SJCRH30 (cell line): Measurements from ENCODE around the gene CD276. TPM values are rescaled to one million over a fixed set of nuclear protein-coding genes. Genes with fewer than 3 reads are reported as not detected.
"Not testable (repeated sequence)": the region's sequence is repeated elsewhere in the genome, so short reads cannot be mapped to it uniquely, and the experiment has no call there.

ENCODE experiments used
- DNase-seq, 2 experiments: peaks; one replicate each; pipeline ENCODE4 v3.0.0-alpha.2; 2015 to 2020
- H3K27ac ChIP-seq: fragments of 250-450 bp; sonication (Bioruptor Pico); 2 replicates; pipeline ENCODE4 v1.5.1; 2020; ENCODE audit warnings: mild to moderate bottlenecking, moderate library complexity
- H3K27me3 ChIP-seq: fragments of 250-450 bp; sonication (Bioruptor Pico); 2 replicates; pipeline ENCODE4 v1.5.1; 2020; ENCODE audit warnings: mild to moderate bottlenecking, moderate library complexity
- H3K36me3 ChIP-seq: fragments of 250-450 bp; sonication (Bioruptor Pico); 2 replicates; pipeline ENCODE4 v1.5.1; 2020; ENCODE audit warnings: mild to moderate bottlenecking, moderate library complexity
- H3K4me1 ChIP-seq: fragments of 250-450 bp; sonication (Bioruptor Pico); 2 replicates; pipeline ENCODE4 v1.5.1; 2020; ENCODE audit warnings: mild to moderate bottlenecking, moderate library complexity
- H3K4me3 ChIP-seq: fragments of 250-450 bp; sonication (Bioruptor Pico); 2 replicates; pipeline ENCODE4 v1.5.1; 2020; ENCODE audit warnings: mild to moderate bottlenecking, moderate library complexity
- H3K9me3 ChIP-seq: fragments of 250-450 bp; sonication (Bioruptor Pico); replicated peaks from 2 replicates; pipeline ENCODE4 v1.5.1; 2020; ENCODE audit warnings: mild to moderate bottlenecking, moderate library complexity
- total RNA-seq: library from RNA; depleted of rRNA; stranded (reverse); fragments of >200 nt; shearing (Covaris generic); gene quantifications from 2 replicates; pipeline ENCODE4 v1.2.3, GENCODE V29; 2014

The CD276 gene
- total RNA-seq, 1 experiment from 2014 or later: 87.3 TPM

- Histone ChIP-seq H3K27me3 (no peaks in the 10 kb centered on the region), H3K9me3 (no peaks in the 10 kb centered on the region), H3K4me3 (no peak overlapping the region), H3K4me1 (peaks cover 34% of the 10 kb centered on the region), H3K27ac (peak overlapping the region; percentile 59), H3K36me3 (peaks cover 13% of the 10 kb centered on the region; the same call in 1 of the 2 replicates)
- no peak for DNase-seq
Observed at GRCh38 chr15:73696641-73697001, 12.4 kb downstream of the CD276 start.

GRCh38 chr15:73697033-73697467, 12.9 kb downstream of the CD276 start:
- peak; percentile 99 for DNase-seq
- peaks cover 34% of the 10 kb centered on the region for H3K4me1 ChIP-seq
- peak overlapping the region; percentile 59 for H3K27ac ChIP-seq
- no peak overlapping the region for H3K4me3 ChIP-seq
- no peaks in the 10 kb centered on the region for H3K9me3 ChIP-seq
- no peaks in the 10 kb centered on the region for H3K27me3 ChIP-seq
- H3K36me3 ChIP-seq: peaks cover 13% of the 10 kb centered on the region; the same call in 1 of the 2 replicates

- H3K4me1 ChIP-seq: peaks cover 33% of the 10 kb centered on the region
- no peak overlapping the region for H3K4me3 ChIP-seq
- H3K36me3 ChIP-seq: peaks cover 9% of the 10 kb centered on the region; the same call in 1 of the 2 replicates
- no peaks in the 10 kb centered on the region for H3K27me3 ChIP-seq
- H3K9me3 ChIP-seq: no peaks in the 10 kb centered on the region
- H3K27ac ChIP-seq: no peak overlapping the region
- DNase-seq: no peak
Observed at GRCh38 chr15:73699249-73700040, 15.3 kb downstream of the CD276 start.

- Histone ChIP-seq H3K36me3 (peaks cover 16% of the 10 kb centered on the region; the same call in 1 of the 2 replicates), H3K9me3 (no peaks in the 10 kb centered on the region), H3K27ac (no peak overlapping the region), H3K4me3 (no peak overlapping the region), H3K4me1 (peaks cover 32% of the 10 kb centered on the region), H3K27me3 (no peaks in the 10 kb centered on the region)
- DNase-seq: peak; percentile 69 to 91
Observed at GRCh38 chr15:73700041-73700842, 16.1 kb downstream of the CD276 start.

GRCh38 chr15:73702311-73703239, 18.4 kb downstream of the CD276 start:
- not testable (repeated sequence) for H3K27me3 ChIP-seq, DNase-seq, H3K27ac ChIP-seq, H3K9me3 ChIP-seq, H3K4me3 ChIP-seq
- Histone ChIP-seq H3K36me3 (peaks cover 21% of the 10 kb centered on the region; the same call in 1 of the 2 replicates), H3K4me1 (peaks cover 18% of the 10 kb centered on the region)

- H3K4me1 ChIP-seq, H3K27ac ChIP-seq, H3K9me3 ChIP-seq, DNase-seq, H3K4me3 ChIP-seq, H3K27me3 ChIP-seq: not testable (repeated sequence)
- H3K36me3 ChIP-seq: peaks cover 22% of the 10 kb centered on the region; the same call in 1 of the 2 replicates
Observed at GRCh38 chr15:73703601-73704000, 19.4 kb downstream of the CD276 start.

GRCh38 chr15:73704142-73704868, 20.1 kb downstream of the CD276 start:
- H3K27me3 ChIP-seq, H3K4me1 ChIP-seq, DNase-seq, H3K4me3 ChIP-seq, H3K27ac ChIP-seq, H3K9me3 ChIP-seq: not testable (repeated sequence)
- H3K36me3 ChIP-seq: peaks cover 22% of the 10 kb centered on the region; the same call in 1 of the 2 replicates

GRCh38 chr15:73704869-73705645, 20.9 kb downstream of the CD276 start:
- H3K4me1 ChIP-seq: no peaks in the 10 kb centered on the region
- no peaks in the 10 kb centered on the region for H3K27me3 ChIP-seq
- DNase-seq: peak; percentile 58 to 75
- H3K9me3 ChIP-seq: no peaks in the 10 kb centered on the region
- H3K27ac ChIP-seq: no peak overlapping the region
- peaks cover 18% of the 10 kb centered on the region; the same call in 1 of the 2 replicates for H3K36me3 ChIP-seq
- H3K4me3 ChIP-seq: no peak overlapping the region

GRCh38 chr15:73708691-73709090, 24.5 kb downstream of the CD276 start:
- DNase-seq: no peak
- Histone ChIP-seq H3K9me3 (no peaks in the 10 kb centered on the region), H3K27ac (no peak overlapping the region), H3K4me1 (no peaks in the 10 kb centered on the region), H3K27me3 (no peaks in the 10 kb centered on the region), H3K36me3 (peaks cover 26% of the 10 kb centered on the region), H3K4me3 (no peak overlapping the region)

GRCh38 chr15:73709241-73709640, 25.1 kb downstream of the CD276 start:
- Histone ChIP-seq H3K4me3 (no peak overlapping the region), H3K4me1 (no peaks in the 10 kb centered on the region), H3K27ac (no peak overlapping the region), H3K27me3 (no peaks in the 10 kb centered on the region), H3K9me3 (no peaks in the 10 kb centered on the region), H3K36me3 (peaks cover 26% of the 10 kb centered on the region)
- DNase-seq: no peak

- no peaks in the 10 kb centered on the region for H3K27me3 ChIP-seq
Observed at GRCh38 chr15:73709686-73710085, 25.5 kb downstream of the CD276 start.

GRCh38 chr15:73710321-73710720, 26.1 kb downstream of the CD276 start:
- no peak for DNase-seq
- Histone ChIP-seq H3K27ac (no peak overlapping the region), H3K4me3 (no peak overlapping the region), H3K36me3 (peaks cover 18% of the 10 kb centered on the region), H3K9me3 (no peaks in the 10 kb centered on the region), H3K27me3 (no peaks in the 10 kb centered on the region), H3K4me1 (no peaks in the 10 kb centered on the region)

More at GRCh38 chr15:73709686-73710085, 25.5 kb downstream of the CD276 start:
- no peaks in the 10 kb centered on the region for H3K9me3 ChIP-seq
- peaks cover 23% of the 10 kb centered on the region for H3K36me3 ChIP-seq
- no peak overlapping the region for H3K4me3 ChIP-seq
- DNase-seq: no peak
- no peak overlapping the region for H3K27ac ChIP-seq
- H3K4me1 ChIP-seq: no peaks in the 10 kb centered on the region

GRCh38 chr15:73711526-73711925, 27.3 kb downstream of the CD276 start:
- Histone ChIP-seq H3K9me3 (no peaks in the 10 kb centered on the region), H3K27ac (no peak overlapping the region), H3K4me1 (no peaks in the 10 kb centered on the region), H3K36me3 (peaks cover 14% of the 10 kb centered on the region), H3K4me3 (no peak overlapping the region), H3K27me3 (no peaks in the 10 kb centered on the region)
- DNase-seq: no peak
